Measurements from ENCODE around the gene ATP6V0D1.
"Not testable (repeated sequence)": the region's sequence is repeated elsewhere in the genome, so short reads cannot be mapped to it uniquely, and the experiment has no call there.

The ATP6V0D1 gene

DNA sequence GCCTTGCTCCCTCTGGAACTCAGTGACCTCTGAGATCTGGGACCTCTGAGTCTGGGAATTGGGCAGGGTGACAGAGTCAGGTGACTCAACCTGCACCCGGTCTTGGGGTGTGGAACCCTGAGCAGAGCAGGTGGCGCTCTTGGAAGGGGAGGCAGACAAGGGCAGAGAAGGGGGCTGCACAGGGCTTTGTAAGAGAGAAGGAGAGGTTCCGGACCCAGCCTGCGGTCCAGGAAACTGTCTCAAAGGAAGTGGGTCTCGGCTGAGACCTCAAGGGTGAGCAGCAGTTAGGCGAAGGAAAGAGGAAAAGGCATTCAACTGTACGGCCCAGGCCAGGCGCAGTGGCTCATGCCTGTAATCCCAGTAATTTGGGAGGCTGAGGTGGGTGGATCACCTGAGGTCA is 37.7 kb upstream of the ATP6V0D1 start:
- Histone ChIP-seq H3K9me3 (ENCODE audit: control insufficient read depth in 1 of 2, low read length in 2 of 2) (no peaks in the 10 kb centered on the region), H3K4me3 (ENCODE audit: low read depth in 1 of 2, low read length in 2 of 2) (no peak overlapping the region), H3K27me3 (ENCODE audit: low read depth, low read length) (no peaks in the 10 kb centered on the region), H3K4me1 (ENCODE audit: control insufficient read depth in 1 of 2, insufficient read depth in 2 of 2, low read length in 2 of 2) (peaks cover 0 to 2% of the 10 kb centered on the region in 2 donors), H3K36me3 (ENCODE audit: control insufficient read depth in 1 of 2, insufficient read depth in 2 of 2, low read length in 2 of 2) (no peaks in the 10 kb centered on the region), H3K27ac (ENCODE audit: low read length) (no peak overlapping the region)

DNA sequence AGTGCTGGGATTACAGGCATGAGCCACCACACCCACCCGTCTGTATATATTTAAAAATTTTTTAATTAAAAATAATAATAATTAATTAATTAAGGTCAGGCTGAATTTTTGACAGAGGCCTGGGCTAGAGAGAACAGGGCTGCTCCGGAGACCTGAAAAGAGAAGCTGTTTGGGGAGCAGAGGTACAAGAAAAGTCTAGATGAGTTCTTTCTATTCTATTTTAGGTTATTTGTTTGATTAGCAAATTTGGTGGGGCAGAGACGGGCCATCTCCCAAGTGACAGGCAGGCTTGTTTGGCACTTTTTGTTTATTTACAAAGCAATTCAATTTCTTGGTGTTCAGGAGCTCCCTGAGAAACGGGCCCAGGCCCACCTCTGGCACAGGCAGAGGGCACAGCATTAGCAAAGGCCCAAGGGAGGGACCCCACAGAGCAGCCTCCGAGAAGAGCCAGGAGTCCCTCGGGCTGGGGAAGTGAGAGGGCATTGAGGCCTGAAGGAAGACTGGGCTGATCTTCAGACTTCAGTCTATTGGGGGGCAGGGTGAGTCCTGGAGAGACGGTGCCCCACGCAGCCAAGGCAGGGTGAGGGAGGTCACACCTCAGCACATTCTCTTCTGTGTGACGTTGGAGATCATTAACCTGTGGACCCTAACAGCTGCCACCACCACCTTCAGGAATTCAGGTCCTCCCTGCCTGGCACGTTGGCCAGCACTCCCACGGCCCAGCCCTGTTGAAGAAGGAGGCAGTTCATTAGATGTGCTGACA is 36.9 kb upstream of the ATP6V0D1 start:
- Histone ChIP-seq H3K36me3 (ENCODE audit: control insufficient read depth in 1 of 2, insufficient read depth in 2 of 2, low read length in 2 of 2) (no peaks in the 10 kb centered on the region), H3K4me3 (ENCODE audit: low read depth in 1 of 2, low read length in 2 of 2) (no peak overlapping the region), H3K4me1 (ENCODE audit: control insufficient read depth in 1 of 2, insufficient read depth in 2 of 2, low read length in 2 of 2) (peaks cover 0 to 2% of the 10 kb centered on the region in 2 donors), H3K27me3 (ENCODE audit: low read depth, low read length) (no peaks in the 10 kb centered on the region), H3K27ac (ENCODE audit: low read length) (no peak overlapping the region), H3K9me3 (ENCODE audit: control insufficient read depth in 1 of 2, low read length in 2 of 2) (no peaks in the 10 kb centered on the region)

DNA sequence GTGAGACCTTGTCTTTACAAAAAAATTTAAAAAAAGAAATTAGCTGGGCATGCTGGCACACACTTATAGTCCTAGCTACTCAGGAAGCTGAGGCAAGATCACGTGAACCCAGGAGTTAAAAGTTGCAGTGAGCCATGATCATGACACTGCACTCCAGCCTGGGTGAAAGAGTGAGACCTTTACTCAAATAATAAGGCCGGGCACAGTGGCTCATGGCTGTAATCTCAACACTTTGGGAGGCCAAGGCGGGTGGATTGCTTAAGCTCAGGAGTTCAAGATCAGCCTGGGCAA is 36.1 kb upstream of the ATP6V0D1 start:
- no peak overlapping the region for H3K27ac ChIP-seq (ENCODE audit: low read length)
- H3K36me3 ChIP-seq (ENCODE audit: control insufficient read depth in 1 of 2, insufficient read depth in 2 of 2, low read length in 2 of 2): no peaks in the 10 kb centered on the region
- H3K4me3 ChIP-seq (ENCODE audit: low read depth in 1 of 2, low read length in 2 of 2): no peak overlapping the region
- H3K4me1 ChIP-seq (ENCODE audit: control insufficient read depth in 1 of 2, insufficient read depth in 2 of 2, low read length in 2 of 2): peaks cover 0 to 2% of the 10 kb centered on the region in 2 donors
- H3K9me3 ChIP-seq (ENCODE audit: control insufficient read depth in 1 of 2, low read length in 2 of 2): no peaks in the 10 kb centered on the region
- no peaks in the 10 kb centered on the region for H3K27me3 ChIP-seq (ENCODE audit: low read depth, low read length)

DNA sequence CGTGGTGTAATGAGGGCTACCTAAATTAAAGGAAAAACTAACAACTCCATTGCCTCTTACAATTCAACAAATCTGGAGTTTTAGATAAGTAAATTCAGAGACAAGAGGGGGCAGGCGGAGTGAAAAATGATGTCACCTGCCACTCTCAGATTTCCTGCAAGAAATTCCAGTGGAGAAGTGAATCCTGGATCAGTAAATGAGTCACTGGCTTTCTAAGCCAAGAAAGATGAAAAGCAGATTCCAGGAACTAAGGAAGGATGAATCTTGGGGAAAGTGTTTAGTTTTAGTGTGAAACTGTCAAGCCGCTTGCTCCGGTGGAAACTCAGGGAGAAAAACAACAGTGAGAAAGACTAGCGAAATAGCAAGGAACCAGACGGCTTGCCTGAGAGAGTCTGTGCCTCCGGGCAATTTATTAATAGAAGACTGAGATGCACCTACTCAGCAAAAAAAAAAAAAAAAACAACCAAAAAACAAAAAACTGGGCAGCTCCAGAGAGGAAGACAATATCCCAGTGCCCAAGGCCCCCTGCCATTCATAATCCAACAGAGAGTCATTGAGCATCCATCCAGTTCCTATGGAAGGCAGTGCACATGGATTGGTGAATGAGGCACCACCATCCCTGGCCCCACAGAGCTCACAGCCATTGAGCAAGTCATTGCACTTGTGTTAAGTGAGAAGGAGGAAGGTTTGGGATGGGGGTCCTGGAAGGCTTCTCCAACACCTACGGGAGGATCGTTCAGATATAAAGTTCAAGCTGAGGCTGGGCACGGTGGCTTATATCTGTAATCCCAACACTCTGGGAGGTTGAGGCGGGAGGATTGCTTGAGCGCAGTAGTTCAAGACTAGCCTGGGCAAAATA is 35.6 kb upstream of the ATP6V0D1 start:
- peaks cover 0 to 2% of the 10 kb centered on the region in 2 donors for H3K4me1 ChIP-seq (ENCODE audit: control insufficient read depth in 1 of 2, insufficient read depth in 2 of 2, low read length in 2 of 2)
- no peak overlapping the region for H3K27ac ChIP-seq (ENCODE audit: low read length)
- H3K27me3 ChIP-seq (ENCODE audit: low read depth, low read length): no peaks in the 10 kb centered on the region
- no peak overlapping the region for H3K4me3 ChIP-seq (ENCODE audit: low read depth in 1 of 2, low read length in 2 of 2)
- no peaks in the 10 kb centered on the region for H3K9me3 ChIP-seq (ENCODE audit: control insufficient read depth in 1 of 2, low read length in 2 of 2)
- no peaks in the 10 kb centered on the region for H3K36me3 ChIP-seq (ENCODE audit: control insufficient read depth in 1 of 2, insufficient read depth in 2 of 2, low read length in 2 of 2)

DNA sequence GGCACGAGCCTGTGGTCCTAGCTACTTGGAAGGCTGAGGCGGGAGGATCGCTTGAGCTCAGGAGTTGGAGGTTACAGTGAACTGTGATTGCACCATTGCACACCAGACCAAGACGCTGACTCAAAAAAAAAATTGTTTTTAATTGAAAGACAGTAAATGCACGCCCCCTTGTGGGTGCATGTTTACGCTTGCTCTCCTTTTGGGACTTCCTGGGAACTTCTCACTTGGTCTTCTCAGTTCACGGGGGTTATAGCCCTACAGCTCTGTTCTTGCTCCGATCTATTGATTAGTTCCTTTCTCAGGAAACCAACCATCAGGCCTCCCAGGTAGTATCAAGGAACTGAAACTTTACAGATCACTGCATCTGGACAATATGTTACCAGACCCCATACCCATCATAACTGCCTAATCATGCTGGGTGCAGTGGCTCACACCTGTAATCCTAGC is 33.4 kb upstream of the ATP6V0D1 start:
- Histone ChIP-seq H3K36me3 (ENCODE audit: control insufficient read depth in 1 of 2, insufficient read depth in 2 of 2, low read length in 2 of 2) (no peaks in the 10 kb centered on the region), H3K4me3 (ENCODE audit: low read depth in 1 of 2, low read length in 2 of 2) (no peak overlapping the region), H3K27ac (ENCODE audit: low read length) (no peak overlapping the region), H3K27me3 (ENCODE audit: low read depth, low read length) (no peaks in the 10 kb centered on the region), H3K9me3 (ENCODE audit: control insufficient read depth in 1 of 2, low read length in 2 of 2) (no peaks in the 10 kb centered on the region), H3K4me1 (ENCODE audit: control insufficient read depth in 1 of 2, insufficient read depth in 2 of 2, low read length in 2 of 2) (peaks cover 0 to 2% of the 10 kb centered on the region in 2 donors)

DNA sequence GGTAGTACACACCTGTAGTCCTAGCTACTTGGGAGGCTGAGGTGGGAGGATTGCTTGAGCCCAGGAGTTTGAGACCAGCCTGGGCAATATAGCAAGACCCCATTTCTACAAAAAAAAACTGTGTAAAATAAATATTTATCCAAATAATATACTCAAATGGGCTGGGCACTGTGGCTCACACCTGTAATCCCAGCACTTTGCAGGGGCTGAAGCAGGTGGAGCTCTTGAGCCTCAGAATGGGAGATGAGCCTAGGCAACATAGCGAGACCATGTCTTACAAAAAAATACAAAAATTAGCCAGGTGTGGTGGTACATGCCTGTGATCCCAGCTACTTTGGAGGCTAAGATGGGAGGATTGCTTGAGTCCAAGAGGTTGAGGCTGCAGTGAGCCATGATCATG is 32.9 kb upstream of the ATP6V0D1 start:
- H3K27me3 ChIP-seq (ENCODE audit: low read depth, low read length); H3K36me3 ChIP-seq (ENCODE audit: control insufficient read depth in 1 of 2, insufficient read depth in 2 of 2, low read length in 2 of 2); H3K4me3 ChIP-seq (ENCODE audit: low read depth in 1 of 2, low read length in 2 of 2); H3K4me1 ChIP-seq (ENCODE audit: control insufficient read depth in 1 of 2, insufficient read depth in 2 of 2, low read length in 2 of 2); H3K9me3 ChIP-seq (ENCODE audit: control insufficient read depth in 1 of 2, low read length in 2 of 2); H3K27ac ChIP-seq (ENCODE audit: low read length): not testable (repeated sequence)

DNA sequence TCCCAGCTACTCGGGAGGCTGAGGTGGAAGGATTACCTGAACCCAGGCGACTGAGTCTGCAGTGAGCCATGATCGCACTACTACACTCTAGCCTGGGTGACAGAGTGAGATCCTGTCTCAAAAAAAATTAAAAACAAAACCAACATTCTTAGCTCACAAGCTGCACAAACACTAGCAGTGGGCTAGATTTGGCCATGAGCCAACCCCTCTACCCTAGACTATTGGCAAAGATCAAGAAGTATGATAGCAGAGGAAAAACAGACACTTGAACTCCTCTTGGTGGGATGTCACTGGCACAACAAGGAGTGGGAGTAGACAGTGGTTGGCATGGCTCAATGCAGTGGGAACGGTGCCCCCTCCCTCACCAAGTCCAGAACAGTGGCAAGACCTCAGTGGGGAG is 28.1 kb upstream of the ATP6V0D1 start:
- no peak overlapping the region for H3K4me3 ChIP-seq (ENCODE audit: low read depth in 1 of 2, low read length in 2 of 2)

DNA sequence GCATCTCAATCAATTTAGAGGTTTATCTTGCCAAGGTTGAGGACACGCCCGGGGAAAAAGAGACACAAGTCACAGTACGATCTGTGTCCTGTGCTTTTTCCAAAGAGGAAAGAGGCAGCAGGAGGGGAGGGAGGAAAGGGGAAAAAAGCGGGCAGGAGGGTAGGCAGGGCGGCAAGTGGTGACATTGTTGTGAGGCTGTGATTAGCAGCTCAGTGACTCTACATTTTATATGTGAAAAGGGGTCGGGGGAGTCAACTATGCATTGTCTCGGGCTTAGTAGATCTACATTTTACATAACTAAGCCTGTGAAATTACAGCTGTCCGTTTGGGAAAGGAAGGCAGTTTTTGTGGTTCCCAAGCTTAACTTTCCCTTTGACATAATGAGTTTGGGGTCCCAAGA is 25.5 kb upstream of the ATP6V0D1 start:
- Histone ChIP-seq H3K4me1 (ENCODE audit: control insufficient read depth in 1 of 2, insufficient read depth in 2 of 2, low read length in 2 of 2) (no peaks in the 10 kb centered on the region), H3K4me3 (ENCODE audit: low read depth in 1 of 2, low read length in 2 of 2) (no peak overlapping the region), H3K27ac (ENCODE audit: low read length) (no peak overlapping the region), H3K36me3 (ENCODE audit: control insufficient read depth in 1 of 2, insufficient read depth in 2 of 2, low read length in 2 of 2) (no peaks in the 10 kb centered on the region), H3K27me3 (ENCODE audit: low read depth, low read length) (no peaks in the 10 kb centered on the region), H3K9me3 (ENCODE audit: control insufficient read depth in 1 of 2, low read length in 2 of 2) (no peaks in the 10 kb centered on the region)

More for the DNA sequence above, 28.1 kb upstream of the ATP6V0D1 start:
- no peaks in the 10 kb centered on the region for H3K36me3 ChIP-seq (ENCODE audit: control insufficient read depth in 1 of 2, insufficient read depth in 2 of 2, low read length in 2 of 2)
- H3K27ac ChIP-seq (ENCODE audit: low read length): no peak overlapping the region
- H3K27me3 ChIP-seq (ENCODE audit: low read depth, low read length): no peaks in the 10 kb centered on the region
- H3K4me1 ChIP-seq (ENCODE audit: control insufficient read depth in 1 of 2, insufficient read depth in 2 of 2, low read length in 2 of 2): no peaks in the 10 kb centered on the region
- no peaks in the 10 kb centered on the region for H3K9me3 ChIP-seq (ENCODE audit: control insufficient read depth in 1 of 2, low read length in 2 of 2)

DNA sequence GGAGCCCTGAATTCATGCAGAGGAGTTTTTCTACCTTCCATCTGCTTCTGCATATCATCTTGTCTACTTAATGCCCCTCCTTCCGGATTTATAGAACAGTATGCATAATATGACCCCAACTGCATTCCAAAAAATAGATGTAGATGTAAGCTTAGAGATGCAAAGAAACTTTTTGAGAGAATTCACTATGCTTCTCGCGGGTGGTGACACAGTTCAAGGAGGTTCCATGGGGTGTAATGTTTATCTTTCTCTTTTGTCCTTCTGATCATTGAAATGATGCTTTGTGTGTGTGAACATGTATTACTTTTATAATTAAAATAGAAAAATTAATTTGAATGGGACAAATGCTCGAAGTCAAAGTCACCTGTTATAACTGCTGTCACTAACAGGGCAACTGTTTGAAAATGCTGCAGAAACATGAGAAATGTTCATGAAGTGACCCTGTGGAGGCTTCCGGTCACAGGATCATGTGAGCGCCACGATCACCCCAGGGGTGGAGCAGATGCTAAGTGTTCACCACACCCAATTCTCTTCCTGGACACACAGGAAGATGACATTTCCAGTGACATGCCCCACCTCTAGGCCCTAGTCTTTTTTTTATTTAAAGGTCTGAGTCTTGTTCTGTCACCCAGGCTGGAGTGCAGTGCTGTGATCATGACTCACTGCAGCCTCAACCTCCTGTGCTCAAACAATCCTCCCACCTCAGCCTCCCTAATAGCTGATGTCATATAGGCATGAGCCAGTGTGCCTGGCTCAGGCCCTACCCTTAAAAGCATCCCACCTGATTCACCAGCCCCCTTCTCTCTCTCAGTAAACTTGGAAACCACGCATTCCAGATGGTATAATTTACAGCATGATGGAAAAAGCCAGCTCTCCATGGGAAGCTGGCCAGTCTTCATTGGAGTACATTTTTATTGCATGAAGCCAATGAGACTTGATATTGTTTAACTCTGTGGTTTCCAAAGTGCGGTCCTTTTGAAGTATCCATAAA is 23.4 kb upstream of the ATP6V0D1 start:
- Histone ChIP-seq H3K4me1 (ENCODE audit: control insufficient read depth in 1 of 2, insufficient read depth in 2 of 2, low read length in 2 of 2) (peaks cover 0 to under 1% of the 10 kb centered on the region in 2 donors), H3K27ac (ENCODE audit: low read length) (no peak overlapping the region), H3K36me3 (ENCODE audit: control insufficient read depth in 1 of 2, insufficient read depth in 2 of 2, low read length in 2 of 2) (no peaks in the 10 kb centered on the region), H3K9me3 (ENCODE audit: control insufficient read depth in 1 of 2, low read length in 2 of 2) (no peaks in the 10 kb centered on the region), H3K27me3 (ENCODE audit: low read depth, low read length) (no peaks in the 10 kb centered on the region), H3K4me3 (ENCODE audit: low read depth in 1 of 2, low read length in 2 of 2) (no peak overlapping the region)

DNA sequence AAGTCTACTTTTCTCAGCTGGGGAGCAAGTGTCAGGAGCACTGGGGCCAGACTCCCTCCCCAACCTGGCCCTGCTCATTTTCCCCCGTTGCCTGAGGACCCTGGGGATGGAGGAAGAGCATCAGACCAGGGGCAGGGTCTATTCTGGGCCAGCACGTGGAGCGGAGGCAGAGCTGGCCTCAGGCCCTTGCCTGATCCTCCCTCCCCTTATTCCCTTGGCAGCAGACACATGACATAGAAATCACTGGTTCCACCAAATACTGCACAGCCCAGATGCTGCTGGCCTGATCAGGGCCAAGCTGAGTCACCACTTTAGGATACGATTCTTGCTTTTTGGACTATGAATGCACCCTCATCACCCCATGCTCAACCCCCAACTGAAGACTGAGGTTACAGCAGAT is 18.1 kb upstream of the ATP6V0D1 start:
- H3K4me1 ChIP-seq (ENCODE audit: control insufficient read depth in 1 of 2, insufficient read depth in 2 of 2, low read length in 2 of 2): peaks cover 0 to 8% of the 10 kb centered on the region in 2 donors
- no peaks in the 10 kb centered on the region for H3K27me3 ChIP-seq (ENCODE audit: low read depth, low read length)
- no peak overlapping the region for H3K27ac ChIP-seq (ENCODE audit: low read length)
- peaks cover 3 to 12% of the 10 kb centered on the region in 2 donors for H3K36me3 ChIP-seq (ENCODE audit: control insufficient read depth in 1 of 2, insufficient read depth in 2 of 2, low read length in 2 of 2)
- H3K4me3 ChIP-seq (ENCODE audit: low read depth in 1 of 2, low read length in 2 of 2): no peak overlapping the region
- H3K9me3 ChIP-seq (ENCODE audit: control insufficient read depth in 1 of 2, low read length in 2 of 2): no peaks in the 10 kb centered on the region

All from muscle layer of duodenum (tissue), 2 donors.